T-helper 1 cell (primary cell): ENCODE measurements around the gene PSMD11.

ENCODE experiments used
- DNase-seq, 5 donors: peaks; one replicate each; pipeline ENCODE4 v3.0.0-alpha.2; 2012 to 2020

The PSMD11 gene

DNA sequence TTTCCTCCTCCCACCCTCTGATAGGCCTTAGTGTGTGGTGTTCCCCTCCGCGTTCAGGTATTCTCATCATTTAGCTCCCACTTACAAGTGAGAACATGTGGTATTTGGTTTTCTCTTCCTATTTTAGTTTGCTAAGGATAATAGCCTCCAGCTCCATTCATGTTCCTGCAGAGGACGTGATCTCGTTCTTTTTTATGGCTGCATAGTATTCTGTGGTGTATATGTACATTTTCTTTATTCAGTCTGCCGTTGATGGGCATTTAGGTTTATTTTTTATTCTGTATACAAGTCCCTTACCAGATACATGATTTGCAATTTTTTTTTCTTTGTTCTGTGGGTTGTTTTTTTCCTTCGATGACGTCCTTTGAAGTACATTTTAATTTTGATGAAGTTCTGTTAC, 23.6 kb downstream of the PSMD11 start:
- DNase-seq, result no peak

DNA sequence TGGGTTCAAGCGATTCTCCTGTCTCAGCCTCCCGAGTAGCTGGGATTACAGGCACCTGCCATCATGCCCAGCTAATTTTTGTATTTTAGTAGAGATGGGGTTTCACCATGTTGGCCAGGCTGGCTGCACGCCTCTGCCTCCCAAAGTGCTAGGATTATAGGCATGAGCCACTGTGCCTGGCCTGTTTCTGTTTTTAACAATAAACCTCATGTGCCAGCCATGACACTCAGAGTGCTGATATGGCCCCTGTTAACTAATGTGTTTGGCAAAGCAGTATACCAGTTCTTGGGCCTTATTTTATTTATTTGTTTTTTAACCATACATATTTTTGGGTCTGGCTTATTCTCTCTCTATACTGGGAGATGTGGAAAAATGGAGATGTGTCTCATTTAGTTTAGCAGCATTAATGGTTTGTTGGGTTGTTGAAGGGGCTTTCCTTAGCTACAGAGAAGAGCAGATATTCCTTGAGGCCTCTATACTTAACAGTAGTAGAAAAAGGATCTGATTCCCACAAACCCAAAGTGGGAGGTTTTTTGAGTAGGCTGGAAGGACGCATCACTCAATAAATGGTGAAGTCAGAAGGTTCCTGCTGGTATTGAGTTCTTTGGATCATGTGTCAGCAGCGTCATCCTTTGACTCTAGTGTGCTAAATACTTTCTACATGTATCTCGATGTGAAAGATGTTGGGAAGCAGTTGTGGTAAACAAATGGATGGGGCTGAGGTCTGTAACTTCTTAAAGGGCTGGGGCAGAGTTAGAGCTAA, 26.3 kb downstream of the PSMD11 start:
- DNase-seq, result no peak

DNA sequence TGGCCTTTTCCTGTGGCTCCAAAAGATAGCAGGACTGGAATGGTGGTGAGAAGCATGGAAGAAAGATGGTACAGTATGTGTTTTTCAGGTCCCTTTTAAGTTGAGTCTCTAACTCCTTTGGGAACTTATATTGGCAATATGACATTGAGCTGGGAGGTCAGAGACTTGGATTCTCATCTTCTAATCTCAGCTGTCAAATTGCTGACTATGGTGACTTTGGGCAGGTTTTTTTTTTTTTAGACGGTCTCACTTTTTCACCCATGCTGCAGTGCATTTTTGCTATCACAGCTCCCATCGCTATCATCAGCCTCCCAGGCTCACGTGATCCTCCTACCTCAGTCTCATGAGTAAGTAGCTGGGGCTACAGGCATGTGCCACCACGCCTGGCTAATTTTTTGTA, 27.3 kb downstream of the PSMD11 start:
- no peak for DNase-seq

DNA sequence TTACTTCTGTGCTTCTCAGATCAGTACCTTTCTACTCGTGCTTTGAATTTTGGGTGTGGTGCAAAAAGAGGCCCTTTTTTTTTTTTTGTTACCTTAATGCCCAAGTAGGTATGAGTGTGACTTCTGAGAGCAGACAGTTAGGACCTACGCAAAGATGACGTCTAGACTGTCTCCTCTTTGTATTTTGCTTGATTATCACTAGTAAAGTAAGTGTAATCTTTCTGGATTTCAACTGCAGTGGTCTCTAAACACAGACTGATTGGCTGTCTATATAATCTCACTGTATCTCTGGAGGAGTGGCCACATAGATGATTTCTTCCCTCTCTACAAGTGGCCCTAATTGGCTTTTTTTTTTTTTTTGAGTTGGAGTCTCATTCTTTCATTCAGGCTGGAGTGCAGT, 30.9 kb downstream of the PSMD11 start:
- DNase-seq, result no peak

DNA sequence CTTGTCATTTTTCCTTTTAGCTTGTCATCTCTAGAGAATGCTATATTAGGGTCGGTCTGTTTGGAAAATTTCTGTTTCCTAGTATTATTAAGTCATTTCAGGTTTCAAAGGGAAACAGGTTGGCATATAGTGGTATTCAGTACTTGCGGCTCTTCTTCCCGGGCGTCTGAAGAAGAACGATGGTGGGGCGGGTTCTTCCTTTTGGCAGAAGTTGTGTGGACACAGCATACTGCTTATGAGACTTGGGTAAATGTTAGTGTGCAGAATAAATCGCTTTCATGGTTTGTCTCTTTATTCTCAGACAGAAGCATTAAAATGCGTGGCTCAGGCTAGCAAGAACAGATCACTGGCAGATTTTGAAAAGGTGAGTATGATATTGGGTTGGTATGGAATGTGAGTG, 32.9 kb downstream of the PSMD11 start:
- DNase-seq, result no peak

DNA sequence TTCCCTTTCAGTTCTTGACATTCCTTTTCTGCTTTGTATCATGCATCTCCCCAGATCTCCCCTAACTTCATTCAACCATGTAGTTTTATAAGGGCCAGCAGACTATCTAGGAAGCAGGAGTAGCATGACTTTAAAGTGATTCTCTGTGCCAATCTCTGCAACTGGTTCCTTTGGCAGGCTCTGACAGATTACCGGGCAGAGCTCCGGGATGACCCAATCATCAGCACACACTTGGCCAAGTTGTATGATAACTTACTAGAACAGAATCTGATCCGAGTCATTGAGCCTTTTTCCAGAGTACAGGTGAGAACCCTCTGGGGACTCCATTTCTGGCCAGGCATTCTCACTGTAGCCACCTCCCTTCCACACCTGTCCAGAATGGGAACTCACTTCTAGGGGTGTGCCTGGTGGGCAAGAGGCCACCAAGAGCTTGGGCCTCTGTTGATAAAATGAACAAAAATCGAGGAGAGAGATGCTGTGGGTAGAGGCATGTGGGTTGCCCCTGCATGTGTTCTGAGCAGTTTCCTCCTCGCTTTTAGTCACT, 34.8 kb downstream of the PSMD11 start:
- no peak for DNase-seq

DNA sequence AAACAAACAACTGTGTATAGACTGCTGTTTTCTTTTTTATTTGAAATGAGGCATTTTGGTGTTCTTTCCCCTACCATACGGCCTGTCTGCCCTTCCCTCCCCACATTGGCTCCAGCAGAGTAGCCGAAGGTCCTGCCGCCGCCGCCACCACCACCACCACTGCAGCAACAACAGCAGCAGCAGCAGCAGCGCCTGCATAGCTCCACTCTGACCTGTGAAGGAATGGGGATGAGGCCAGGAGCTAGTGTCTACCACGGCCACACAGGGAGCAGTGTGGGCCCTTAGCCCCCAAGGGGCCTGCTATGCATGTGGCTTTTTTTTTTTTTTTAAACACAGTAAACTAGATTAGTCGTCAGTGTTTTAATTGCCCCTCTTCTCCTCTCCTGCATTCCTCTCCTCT, 36.9 kb downstream of the PSMD11 start:
- no peak for DNase-seq

DNA sequence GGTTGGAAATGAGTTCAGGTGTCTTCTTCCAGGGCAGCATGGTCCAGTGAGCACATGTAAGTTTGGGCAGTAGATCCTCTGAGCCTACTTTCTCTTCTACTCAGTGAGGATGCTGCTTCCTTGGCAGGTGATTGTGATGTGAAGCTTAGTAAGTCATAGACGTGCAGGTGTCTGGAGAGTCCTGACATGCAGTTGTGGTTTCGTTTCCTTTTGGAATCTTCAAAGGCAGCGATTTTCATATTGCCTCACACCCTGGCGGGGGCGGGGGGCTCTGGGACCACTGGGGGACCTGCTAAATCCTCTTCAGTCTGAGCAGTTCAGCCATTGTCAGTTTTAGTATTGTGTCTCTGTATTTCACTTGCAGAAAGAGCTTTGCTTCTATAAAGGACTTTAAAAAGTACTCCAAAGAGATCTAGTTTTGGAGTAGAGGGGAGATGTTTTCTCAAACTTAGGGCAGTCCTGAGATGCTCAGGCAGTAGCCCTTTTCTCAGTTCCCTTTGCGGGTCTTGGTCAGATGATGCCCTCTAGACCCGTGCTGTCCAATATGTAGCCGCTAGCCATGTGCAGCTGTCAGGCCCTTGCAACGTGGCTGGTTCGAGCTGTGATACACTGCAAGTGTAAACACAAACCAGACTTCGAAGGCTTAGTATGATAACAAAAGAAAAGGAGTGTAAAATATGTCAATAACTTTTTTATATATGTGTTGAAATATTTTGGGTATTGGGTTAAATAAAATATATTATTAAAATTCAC, 38.4 kb downstream of the PSMD11 start:
- no peak for DNase-seq

DNA sequence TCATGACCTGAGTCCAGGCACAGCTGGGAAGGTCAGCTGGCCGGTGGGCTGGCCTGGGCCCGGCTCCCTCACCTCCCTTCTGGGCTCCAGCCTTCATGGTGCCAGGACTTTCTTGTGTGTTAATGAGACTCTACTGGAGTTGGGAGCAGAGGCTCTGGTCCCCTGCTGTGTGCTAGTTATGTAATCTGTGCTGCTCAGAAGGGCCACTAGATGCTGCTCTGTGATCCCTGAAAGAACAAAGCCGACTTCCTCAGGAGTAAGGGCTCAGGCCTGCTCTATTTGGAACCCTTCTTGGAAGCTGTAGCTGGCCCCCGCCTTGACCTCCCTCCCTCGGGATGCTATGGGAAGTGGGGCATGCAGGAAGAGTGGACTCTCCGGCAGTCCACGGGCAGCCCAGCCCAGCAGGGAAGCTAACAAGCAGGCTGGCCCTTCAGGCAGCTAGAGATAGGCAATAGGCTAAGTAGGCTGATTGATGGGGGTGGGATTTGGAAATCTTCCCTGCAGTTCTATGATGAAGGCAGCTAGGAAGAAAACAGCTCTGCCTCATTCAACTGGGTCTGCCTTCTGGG, 39.2 kb downstream of the PSMD11 start:
- DNase-seq, result peak in 1 of 5 donors; percentile 46

DNA sequence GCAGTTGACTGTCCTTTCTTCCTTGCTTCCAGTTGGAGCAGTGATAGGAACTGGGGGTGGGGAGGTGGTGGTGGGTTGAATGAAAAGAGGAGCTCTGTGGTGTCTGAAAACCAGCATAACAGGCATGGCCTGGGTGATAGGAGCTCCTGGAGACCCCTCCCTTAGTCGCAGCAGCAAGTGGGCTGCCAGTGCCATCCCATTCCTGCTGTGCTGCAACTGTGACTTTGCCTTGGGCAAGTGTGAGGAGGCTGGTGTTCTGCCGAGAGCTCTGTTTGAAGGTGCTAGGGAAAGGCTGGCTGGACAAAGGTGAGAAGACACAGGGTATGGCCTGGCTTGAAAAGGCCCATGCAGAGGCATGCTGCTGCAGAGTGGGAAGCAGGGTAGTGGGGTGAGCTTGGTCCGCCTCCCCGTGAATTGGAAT, 39.7 kb downstream of the PSMD11 start:
- no peak for DNase-seq

DNA sequence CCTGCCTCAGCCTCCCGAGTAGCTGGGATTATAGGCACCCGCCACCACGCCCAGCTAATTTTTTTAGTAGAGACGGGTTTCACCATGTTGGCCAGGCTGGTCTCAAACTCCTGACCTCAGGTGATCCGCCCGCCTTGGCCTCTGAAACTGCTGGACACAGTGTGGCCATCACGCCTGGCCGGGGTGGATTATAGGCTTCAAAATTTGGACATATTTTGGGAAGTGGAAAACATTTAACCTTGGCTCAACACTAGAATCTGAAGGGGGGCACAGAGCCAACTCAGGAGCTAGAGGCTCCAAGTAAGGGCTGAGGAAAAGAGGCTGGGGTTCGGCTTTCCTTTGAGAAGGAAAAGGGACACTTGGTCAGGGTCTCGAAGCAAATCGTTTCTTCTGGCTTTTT, 40.3 kb downstream of the PSMD11 start:
- no peak for DNase-seq

DNA sequence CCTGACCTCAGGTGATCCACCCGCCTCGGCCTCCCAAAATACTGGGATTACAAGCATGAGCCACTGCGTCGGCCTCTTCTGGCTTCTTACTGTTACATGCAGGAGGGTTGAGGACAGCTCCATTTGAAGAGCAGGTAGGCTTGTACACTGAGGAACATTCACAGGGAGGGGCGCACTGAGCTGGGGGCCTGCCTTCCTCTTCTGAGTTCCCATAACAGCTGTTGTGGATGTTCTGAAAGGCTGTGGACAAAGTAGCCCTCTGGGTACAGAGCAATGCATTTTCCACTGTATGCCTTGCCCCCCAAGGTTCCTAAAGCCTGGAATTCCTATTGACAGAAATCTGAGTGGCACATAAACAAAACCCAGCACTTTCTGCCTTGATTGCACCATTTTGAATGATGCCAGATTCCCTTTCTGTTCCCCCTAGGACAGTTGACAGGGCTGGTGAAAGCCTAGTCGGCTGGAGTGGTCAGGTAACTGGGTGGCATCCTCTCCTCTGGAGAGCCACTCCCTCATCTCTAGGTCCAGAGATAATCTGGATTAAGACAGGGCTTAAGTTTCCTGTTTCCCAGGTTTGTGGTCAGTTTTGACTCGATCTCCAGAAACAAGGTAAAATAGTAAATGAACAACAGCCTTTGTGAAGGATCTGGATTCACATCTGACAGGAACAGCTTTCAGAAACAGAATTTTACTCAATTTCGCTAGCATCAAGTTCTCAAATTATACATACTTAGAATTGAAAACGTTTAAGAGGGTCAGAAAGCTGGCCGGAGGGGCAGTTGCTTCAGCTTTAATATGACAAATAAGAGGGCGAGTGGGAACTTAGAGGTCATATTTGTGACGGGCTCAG, 41.2 kb downstream of the PSMD11 start:
- DNase-seq, result no peak

DNA sequence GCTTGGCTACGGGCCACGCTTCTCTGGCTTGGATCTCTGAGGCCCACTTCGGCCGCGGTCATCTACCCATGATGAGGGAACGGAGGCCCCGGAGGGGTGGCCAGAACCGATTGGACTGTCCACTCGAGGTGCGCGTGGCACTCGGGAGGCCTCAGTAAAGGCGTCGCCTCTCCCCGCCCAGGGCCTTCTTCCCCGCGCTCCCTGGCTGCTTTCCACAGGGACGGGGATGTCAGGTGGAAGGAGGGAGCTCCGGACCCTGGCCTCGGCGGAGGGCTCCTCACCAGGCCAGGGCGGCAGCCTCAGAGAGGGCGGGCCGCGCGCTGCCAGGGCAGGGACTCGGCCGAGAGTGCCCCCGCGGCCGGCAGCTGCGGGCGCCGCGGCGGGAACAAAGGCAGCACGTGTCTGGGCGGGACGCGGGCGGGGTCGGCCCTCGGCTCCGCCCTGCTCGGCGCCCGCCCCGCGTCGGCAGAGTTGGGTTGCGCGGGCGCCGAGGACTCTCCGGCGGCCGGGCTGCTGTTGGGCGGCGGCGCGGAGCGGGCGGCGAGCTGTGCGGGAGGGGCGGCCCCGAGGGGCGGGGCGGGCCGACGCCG, 41.9 kb downstream of the PSMD11 start:
- DNase-seq, result peak; percentile 48 to 76 (median 58)

DNA sequence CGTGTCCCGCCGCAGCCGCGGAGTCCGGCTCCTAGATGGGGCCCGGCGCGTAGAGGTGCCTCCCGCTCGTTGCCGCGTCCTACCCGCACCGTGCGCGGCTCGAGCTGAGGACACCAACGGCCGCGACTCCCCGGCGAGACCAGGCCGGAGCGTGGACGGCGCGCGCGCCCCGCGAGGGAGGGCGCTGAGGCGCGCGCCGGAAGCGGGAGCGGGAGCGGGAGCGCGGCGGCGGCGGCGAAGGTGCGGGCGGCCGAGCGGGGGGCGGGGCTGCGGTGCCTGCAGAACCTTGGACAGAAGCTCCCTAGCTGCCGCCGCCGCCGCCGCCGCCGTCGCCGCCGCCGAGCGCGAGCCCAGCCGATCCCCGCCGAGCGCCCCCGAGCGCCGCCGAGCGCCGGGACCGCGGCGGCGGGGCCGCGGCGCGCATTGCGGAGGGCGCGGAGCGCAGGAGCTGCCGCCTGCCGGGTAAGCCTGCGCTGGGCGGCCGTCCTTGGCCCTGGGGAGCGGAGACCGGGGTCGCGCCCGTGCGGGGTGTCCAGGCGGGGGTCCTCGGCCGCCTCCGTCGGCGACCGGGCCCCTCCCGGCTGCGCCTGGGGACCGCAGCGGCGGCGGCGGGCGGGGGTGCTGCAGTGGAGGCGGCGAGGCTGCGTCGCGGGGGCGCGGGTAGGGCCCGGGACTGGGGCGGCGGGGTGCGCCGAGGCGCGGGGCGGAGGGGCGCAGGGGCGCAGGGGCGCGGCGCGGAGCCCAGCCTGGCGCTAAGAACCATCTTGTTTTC, 42.6 kb downstream of the PSMD11 start, which contains the start of gene CDK5R1:
Gene CDK5R1 (plus strand): TSS at position 293 of the 772 bp plus-strand sequence. CDS start 628 bp downstream, outside the sequence.
- DNase-seq, result peak; percentile 55 to 80 (median 63)

DNA sequence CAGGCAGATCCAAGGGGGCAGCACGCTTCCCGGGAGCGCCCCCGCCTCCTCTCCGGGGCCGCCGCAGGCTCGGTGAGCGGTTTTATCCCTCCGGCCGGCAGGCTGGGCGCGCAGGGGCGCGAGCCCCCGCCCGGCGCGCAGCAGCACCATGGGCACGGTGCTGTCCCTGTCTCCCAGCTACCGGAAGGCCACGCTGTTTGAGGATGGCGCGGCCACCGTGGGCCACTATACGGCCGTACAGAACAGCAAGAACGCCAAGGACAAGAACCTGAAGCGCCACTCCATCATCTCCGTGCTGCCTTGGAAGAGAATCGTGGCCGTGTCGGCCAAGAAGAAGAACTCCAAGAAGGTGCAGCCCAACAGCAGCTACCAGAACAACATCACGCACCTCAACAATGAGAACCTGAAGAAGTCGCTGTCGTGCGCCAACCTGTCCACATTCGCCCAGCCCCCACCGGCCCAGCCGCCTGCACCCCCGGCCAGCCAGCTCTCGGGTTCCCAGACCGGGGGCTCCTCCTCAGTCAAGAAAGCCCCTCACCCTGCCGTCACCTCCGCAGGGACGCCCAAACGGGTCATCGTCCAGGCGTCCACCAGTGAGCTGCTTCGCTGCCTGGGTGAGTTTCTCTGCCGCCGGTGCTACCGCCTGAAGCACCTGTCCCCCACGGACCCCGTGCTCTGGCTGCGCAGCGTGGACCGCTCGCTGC, 43.3 kb downstream of the PSMD11 start:
- DNase-seq, result peak in 1 of 5 donors; percentile 12

DNA sequence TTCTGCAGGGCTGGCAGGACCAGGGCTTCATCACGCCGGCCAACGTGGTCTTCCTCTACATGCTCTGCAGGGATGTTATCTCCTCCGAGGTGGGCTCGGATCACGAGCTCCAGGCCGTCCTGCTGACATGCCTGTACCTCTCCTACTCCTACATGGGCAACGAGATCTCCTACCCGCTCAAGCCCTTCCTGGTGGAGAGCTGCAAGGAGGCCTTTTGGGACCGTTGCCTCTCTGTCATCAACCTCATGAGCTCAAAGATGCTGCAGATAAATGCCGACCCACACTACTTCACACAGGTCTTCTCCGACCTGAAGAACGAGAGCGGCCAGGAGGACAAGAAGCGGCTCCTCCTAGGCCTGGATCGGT, 43.9 kb downstream of the PSMD11 start:
- no peak for DNase-seq

DNA sequence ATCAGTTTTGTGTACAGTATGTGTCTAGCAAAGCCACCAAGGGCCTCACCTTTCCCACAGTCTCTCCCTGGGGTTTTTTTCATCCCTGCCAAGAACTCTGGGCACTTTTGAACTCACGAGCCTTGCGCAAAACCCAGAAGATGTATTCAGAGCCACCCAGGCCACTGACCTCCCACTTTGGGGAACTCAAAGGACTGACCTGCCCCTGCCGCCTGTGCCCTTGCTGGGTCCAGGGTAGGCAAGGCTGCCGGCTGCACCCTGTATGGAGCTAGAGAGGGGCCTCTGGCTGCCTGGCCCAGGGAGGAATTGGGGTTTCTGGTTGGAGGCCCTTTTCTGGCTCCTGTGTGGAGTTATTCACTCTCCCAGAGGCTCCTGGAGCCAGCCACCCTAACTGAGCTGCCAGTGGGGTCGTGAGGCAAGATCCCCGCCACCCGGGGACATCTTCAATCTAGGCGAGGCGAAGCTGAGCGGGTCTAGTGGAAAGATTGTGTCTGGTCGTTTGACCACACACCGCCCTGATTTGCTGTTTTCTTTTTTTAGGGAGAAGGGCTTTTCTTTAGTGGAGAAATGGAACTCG, 44.4 kb downstream of the PSMD11 start:
- no peak for DNase-seq

DNA sequence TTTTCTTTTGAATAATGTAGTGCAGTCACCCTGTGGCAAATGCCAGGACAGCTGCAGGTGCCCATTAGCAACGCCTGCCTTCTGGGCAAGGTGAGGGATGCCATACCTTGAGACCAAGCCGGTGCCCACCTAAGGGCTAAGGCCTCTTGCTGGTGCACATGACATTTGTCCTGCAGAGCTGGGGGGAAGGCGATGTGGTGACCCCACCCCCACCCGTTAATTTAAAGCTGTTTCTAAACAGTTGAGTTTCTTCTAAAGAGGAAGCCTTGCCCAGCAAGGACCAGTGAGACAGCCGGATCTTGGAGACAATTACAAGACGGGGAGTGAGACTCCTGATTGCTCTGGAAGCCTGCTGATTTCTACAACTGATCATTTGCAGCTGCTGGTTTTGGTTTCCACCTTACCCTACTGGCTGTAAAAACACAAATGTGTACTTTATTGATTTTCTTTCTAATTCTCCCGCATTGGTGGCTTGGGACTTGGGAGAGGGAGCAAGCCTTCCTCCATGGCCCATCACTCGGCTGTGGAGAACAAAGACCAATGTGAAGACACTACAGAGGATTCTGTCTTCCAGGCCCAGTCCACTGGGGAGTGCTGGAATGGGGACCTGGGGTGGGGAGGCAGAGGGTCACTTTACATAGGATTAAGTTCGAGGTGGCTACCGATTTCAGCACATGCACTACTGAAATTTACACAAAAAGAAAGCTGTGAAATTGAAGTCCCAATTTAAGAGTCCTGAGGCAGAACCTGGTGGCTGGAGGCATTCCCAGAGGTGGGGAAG, 45.2 kb downstream of the PSMD11 start:
- no peak for DNase-seq

DNA sequence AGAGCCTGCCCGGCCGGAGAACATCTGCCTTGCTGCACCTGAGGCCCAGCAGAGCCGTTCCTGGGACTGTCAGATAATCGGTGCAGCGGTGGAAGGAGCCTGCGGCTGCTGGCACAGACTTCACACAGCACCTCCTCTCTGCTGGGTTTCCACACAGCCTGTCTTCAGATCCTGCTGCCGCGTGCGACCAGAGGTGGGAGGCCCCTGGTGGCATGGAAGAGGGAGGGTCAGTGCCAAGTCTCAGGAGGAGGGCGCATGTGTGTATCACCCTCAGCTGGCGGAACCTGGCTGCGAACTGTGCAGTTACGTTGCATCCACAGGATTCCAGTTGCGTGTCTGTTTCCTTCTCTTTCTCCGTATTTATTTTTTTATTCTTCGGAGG, 45.8 kb downstream of the PSMD11 start:
- DNase-seq, result no peak
